ENCODE results near the gene ZNF672.

The ZNF672 gene

DNA sequence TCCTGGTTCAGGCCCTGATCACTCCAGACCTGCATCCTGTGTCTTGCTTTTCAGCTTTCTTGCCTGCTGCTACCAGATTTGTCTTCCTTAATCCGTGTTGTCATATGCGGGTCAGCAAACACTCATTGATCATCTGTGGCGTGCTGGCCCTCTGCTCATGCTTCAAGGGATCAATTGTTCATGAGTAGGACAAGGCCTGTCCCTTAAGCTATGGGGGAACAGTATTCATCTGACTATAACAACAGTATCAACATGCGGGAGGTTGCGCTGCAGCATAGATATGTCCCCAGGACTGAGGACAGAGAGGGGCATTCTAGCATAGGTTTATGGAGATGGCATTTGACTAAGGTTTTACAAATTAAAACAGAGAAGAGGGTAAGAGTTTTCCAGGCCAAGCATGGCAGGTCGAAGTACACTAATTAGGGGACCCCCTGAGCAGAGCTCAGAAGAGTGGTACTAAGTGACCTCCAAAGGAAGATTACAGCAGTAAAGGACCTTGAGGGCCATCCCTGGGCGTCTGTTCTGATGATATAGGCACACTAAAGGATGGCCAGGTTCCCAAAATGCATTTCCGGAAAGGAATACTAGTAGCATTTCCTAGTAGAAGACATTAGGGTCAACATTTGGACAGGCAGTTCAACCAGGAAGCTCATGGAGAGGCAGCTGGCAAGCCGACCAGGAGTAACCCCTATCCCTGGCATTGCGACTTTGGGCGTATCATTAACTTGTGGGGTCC lies 811 bp upstream of the ZNF672 start:
- H3K36me3 ChIP-seq (ENCODE audit: insufficient read depth, low read length), result no peaks in the 10 kb centered on the region
- no peak overlapping the region for H3K27ac ChIP-seq
- peak overlapping the region; percentile 90 for H3K4me3 ChIP-seq
- no peak for DNase-seq (ENCODE audit: low read depth, low spot score)
- peak overlapping the region; percentile 72 for H3K9ac ChIP-seq (ENCODE audit: insufficient read length)
- TF ChIP-seq EZH2 (IDR thresholded peaks at IDR 0.05), result no peak
- TF ChIP-seq POLR2AphosphoS5 (IDR thresholded peaks at IDR 0.05; ENCODE audit: borderline replicate concordance, low read depth, low read length), result no peak
- no peak for TF ChIP-seq FOXP2 (optimal IDR thresholded peaks at IDR 0.05; ENCODE audit: control extremely low read depth, extremely low read length, insufficient read depth)
- H3K9me3 ChIP-seq (ENCODE audit: low read depth, low read length), result no peaks in the 10 kb centered on the region

DNA sequence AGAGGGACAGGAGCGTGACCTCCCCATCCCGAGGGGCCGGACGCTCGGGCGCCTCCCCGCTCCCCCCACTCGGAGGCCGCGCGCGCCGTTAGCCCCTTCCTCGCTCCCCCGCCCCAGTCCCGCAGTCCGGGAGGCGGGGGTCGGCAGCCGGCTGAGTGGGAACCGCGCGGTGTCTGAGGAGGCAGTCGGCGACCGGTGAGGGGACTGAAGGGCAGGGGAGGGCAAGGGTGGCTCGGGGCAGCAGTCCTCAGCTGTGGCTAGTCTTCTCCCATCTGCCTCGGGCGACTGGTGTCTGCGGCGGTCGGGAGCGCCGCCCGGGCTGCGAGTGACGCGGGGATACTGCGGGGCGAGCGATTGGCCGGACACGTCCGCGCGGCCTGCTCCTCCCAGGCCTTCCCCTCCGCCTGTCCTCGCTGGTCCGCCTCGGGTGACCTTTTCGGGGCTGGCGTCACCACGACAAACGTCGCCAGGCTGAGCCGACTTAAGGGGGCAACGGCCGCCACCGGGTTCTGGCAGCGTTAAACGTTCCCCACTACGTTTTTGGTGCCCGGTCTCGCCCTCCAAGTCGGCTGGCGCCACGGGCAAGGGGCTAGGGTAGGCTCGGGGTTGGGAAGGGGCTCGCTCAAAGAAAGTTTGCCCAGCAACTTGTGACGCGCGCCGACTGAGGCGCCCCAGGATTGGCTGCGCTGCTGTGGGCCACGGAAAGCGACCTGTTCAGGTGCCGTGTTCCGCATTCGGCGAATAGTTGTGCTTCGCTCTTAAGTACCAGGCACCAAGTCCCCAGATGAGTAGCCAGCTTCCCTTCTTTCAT lies 538 bp downstream of the ZNF672 start:
- Histone ChIP-seq H3K36me3 (ENCODE audit: insufficient read depth, low read length) (no peaks in the 10 kb centered on the region), H3K4me3 (peak overlapping the region; percentile 90), H3K27ac (no peak overlapping the region), H3K9ac (ENCODE audit: insufficient read length) (peak overlapping the region; percentile 77), H3K9me3 (ENCODE audit: low read depth, low read length) (no peaks in the 10 kb centered on the region)
- TF ChIP-seq FOXP2 (optimal IDR thresholded peaks at IDR 0.05; ENCODE audit: control extremely low read depth, extremely low read length, insufficient read depth) (no peak), POLR2AphosphoS5 (IDR thresholded peaks at IDR 0.05; ENCODE audit: borderline replicate concordance, low read depth, low read length) (0 out of 2 replicates have a peak, but pooled peaks have one; percentile 7), EZH2 (IDR thresholded peaks at IDR 0.05) (no peak)
- DNase-seq (ENCODE audit: low read depth, low spot score), result no peak

DNA sequence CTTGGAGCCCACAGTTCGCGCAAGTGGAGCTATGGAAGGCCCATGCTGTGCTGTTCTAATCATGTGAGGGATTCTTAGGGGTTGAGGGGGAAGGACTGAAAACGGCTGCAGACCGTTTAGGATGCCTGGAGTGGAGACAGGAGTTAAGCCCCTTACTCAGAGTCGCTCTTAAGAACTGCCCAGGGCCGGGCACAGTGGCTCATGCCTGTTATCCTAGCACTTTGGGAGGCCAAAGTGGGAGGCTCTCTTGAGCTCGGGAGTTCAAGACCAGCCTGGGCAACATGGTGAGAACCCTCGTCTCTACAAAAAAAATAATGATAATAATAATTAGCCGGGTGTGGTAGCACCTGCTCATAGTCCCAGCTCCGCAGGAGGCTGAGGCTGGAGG lies 1.1 kb downstream of the ZNF672 start:
- H3K4me3 ChIP-seq, result peak overlapping the region; percentile 90
- no peaks in the 10 kb centered on the region for H3K9me3 ChIP-seq (ENCODE audit: low read depth, low read length)
- no peak for DNase-seq (ENCODE audit: low read depth, low spot score)
- peak overlapping the region; percentile 77 for H3K9ac ChIP-seq (ENCODE audit: insufficient read length)
- TF ChIP-seq POLR2AphosphoS5 (IDR thresholded peaks at IDR 0.05; ENCODE audit: borderline replicate concordance, low read depth, low read length) (0 out of 2 replicates have a peak, but pooled peaks have one; percentile 8), FOXP2 (optimal IDR thresholded peaks at IDR 0.05; ENCODE audit: control extremely low read depth, extremely low read length, insufficient read depth) (no peak), EZH2 (IDR thresholded peaks at IDR 0.05) (no peak)
- H3K27ac ChIP-seq, result no peak overlapping the region
- H3K36me3 ChIP-seq (ENCODE audit: insufficient read depth, low read length), result no peaks in the 10 kb centered on the region

DNA sequence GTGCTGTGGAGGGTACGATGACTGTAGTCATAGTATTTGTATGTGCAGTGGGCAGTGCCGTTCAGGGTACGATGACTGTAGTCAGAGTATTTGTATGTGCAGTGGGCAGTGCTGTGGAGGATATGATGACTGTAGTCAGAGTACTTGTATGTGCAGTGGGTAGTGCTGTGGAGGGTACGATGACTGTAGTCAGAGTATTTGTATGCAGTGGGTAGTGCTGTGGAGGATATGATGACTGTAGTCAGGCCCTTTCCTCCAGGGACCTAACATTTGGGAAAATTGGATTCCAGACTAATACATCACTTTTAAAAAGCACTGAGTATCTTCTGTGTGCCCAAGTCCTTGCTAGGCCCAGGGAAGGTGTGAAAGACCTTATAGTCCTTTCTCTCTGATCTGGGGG lies 2.9 kb downstream of the ZNF672 start:
- no peak for DNase-seq (ENCODE audit: low read depth, low spot score)
- no peak overlapping the region for H3K27ac ChIP-seq
- H3K9ac ChIP-seq (ENCODE audit: insufficient read length), result no peak overlapping the region
- H3K9me3 ChIP-seq (ENCODE audit: low read depth, low read length), result no peaks in the 10 kb centered on the region; the same call in 1 of the 2 replicates
- no peak for TF ChIP-seq EZH2 (IDR thresholded peaks at IDR 0.05)
- TF ChIP-seq FOXP2 (optimal IDR thresholded peaks at IDR 0.05; ENCODE audit: control extremely low read depth, extremely low read length, insufficient read depth), result no peak
- TF ChIP-seq POLR2AphosphoS5 (IDR thresholded peaks at IDR 0.05; ENCODE audit: borderline replicate concordance, low read depth, low read length), result no peak
- no peak overlapping the region for H3K4me3 ChIP-seq
- peaks cover 7% of the 10 kb centered on the region for H3K36me3 ChIP-seq (ENCODE audit: insufficient read depth, low read length)

DNA sequence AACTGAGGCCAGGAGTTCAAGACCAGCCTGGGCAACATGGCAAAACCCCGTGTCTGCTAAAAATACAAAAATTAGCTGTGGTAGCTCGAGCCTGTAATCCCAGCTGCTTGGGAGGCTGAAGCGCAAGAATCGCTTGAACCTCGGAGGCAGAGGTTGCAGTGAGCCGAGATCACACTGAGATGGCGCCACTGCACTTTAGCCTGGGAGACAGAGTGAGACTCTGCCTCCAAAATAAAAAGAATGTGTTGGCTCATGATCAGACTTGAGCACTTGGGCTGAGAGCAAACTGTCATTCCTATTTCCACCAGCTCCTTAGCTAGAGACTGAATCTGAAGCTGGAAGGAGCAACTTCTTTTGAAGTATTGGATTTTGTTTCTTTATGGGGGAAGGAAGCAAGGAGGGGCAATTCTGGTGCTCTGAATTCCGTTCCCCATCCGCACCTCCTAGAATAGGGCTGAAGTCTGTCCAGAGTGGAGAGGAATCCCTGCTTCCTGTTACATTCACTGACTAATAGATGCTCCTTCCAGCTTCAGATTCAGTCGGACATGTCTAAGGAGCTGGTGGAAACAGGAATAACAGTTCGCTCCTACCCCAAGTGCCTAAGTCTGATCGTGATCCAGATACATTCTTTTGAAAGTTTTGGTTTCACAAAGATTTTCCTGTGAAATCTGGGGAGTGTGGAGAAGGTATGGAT lies 3.8 kb downstream of the ZNF672 start:
- Histone ChIP-seq H3K27ac (no peak overlapping the region), H3K36me3 (ENCODE audit: insufficient read depth, low read length) (peaks cover 11% of the 10 kb centered on the region), H3K9ac (ENCODE audit: insufficient read length) (no peak overlapping the region), H3K4me3 (no peak overlapping the region), H3K9me3 (ENCODE audit: low read depth, low read length) (no peaks in the 10 kb centered on the region; the same call in 1 of the 2 replicates)
- no peak for TF ChIP-seq EZH2 (IDR thresholded peaks at IDR 0.05)
- no peak for TF ChIP-seq POLR2AphosphoS5 (IDR thresholded peaks at IDR 0.05; ENCODE audit: borderline replicate concordance, low read depth, low read length)
- TF ChIP-seq FOXP2 (optimal IDR thresholded peaks at IDR 0.05; ENCODE audit: control extremely low read depth, extremely low read length, insufficient read depth), result no peak
- DNase-seq (ENCODE audit: low read depth, low spot score), result no peak

DNA sequence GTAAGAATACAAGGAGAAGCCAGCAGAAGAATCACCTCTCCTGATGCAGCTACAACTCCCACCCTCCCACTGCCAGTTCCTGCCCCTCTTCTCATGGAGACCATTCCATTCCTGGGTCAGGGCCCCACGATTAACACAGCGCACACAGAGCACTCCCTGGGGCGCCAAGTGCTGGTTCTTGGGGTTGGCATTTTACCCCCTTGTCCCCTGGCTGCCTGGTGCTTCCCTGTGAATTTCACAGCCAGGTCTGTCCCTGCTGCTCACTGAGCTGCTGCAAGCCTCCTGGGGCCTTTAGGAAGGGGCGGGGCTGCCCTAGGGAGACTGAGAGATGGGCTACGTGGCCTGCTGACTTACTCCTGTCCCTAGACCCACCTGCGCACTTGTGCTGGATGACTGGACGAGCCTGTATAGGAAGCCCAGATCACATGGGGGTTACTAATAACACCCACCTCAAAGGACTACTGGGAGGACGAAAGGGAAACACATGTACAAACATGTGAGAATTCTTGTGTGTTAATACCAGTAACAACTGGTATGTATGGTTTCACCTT lies 4.8 kb downstream of the ZNF672 start:
- H3K9ac ChIP-seq (ENCODE audit: insufficient read length), result no peak overlapping the region
- TF ChIP-seq FOXP2 (optimal IDR thresholded peaks at IDR 0.05; ENCODE audit: control extremely low read depth, extremely low read length, insufficient read depth), result no peak
- no peak for TF ChIP-seq POLR2AphosphoS5 (IDR thresholded peaks at IDR 0.05; ENCODE audit: borderline replicate concordance, low read depth, low read length)
- TF ChIP-seq EZH2 (IDR thresholded peaks at IDR 0.05), result no peak
- no peak for DNase-seq (ENCODE audit: low read depth, low spot score)
- no peak overlapping the region for H3K27ac ChIP-seq
- H3K9me3 ChIP-seq (ENCODE audit: low read depth, low read length), result no peaks in the 10 kb centered on the region; the same call in 1 of the 2 replicates
- no peak overlapping the region for H3K4me3 ChIP-seq
- H3K36me3 ChIP-seq (ENCODE audit: insufficient read depth, low read length), result peaks cover 16% of the 10 kb centered on the region

DNA sequence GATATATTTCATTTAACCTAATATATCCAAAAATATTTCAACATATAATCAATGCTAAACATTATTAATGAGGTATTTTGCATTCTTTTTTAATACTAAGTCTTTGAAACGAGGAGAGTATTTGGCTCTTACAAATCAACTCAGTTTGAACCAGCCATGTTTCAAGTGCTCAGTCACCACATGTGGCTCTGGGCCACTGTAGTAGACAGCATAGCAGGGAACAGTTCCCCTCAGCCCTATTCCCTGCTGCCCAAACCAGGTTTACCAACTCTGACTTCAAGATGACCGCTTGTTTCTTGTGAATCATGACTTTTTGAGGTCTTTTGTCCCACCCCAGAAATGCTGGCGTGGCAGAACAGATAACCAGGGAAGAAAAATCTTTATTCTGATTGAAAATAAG lies 5.7 kb downstream of the ZNF672 start:
- TF ChIP-seq FOXP2 (optimal IDR thresholded peaks at IDR 0.05; ENCODE audit: control extremely low read depth, extremely low read length, insufficient read depth) (no peak), EZH2 (IDR thresholded peaks at IDR 0.05) (no peak), POLR2AphosphoS5 (IDR thresholded peaks at IDR 0.05; ENCODE audit: borderline replicate concordance, low read depth, low read length) (no peak)
- no peak overlapping the region for H3K4me3 ChIP-seq
- H3K9ac ChIP-seq (ENCODE audit: insufficient read length), result no peak overlapping the region
- no peak overlapping the region for H3K27ac ChIP-seq
- DNase-seq (ENCODE audit: low read depth, low spot score), result no peak
- H3K36me3 ChIP-seq (ENCODE audit: insufficient read depth, low read length), result peaks cover 16% of the 10 kb centered on the region
- H3K9me3 ChIP-seq (ENCODE audit: low read depth, low read length), result no peaks in the 10 kb centered on the region; the same call in 1 of the 2 replicates

Measured in SK-N-MC (cell line).